Ovary (tissue), 3 donors: ENCODE data around the gene SULT1A1.
"Not testable (repeated sequence)": the region's sequence is repeated elsewhere in the genome, so short reads cannot be mapped to it uniquely, and the experiment has no call there.

ENCODE experiments used
- EP300 ChIP-seq: sonication (generic); formaldehyde crosslinking; IDR thresholded peaks from one replicate; pipeline ENCODE4 v1.6.1; 2017; ENCODE audit warnings: antibody characterized with exemption
- POLR2A ChIP-seq: fragments of 450-650 bp; IDR thresholded peaks from one replicate; pipeline ENCODE4 v1.6.1; 2017; ENCODE audit warnings: antibody characterized with exemption, mild to moderate bottlenecking, moderate library complexity
- TF ChIP-seq, protein P1 (sequence below), 3 donors: fragments of 450-650 bp in 2 of 3; fragments of 200-600 bp in 1 of 3; IDR thresholded peaks; one replicate each; pipeline versions ENCODE4 v1.5.1 to v1.8.0; 2016 to 2022; ENCODE audit warnings: antibody characterized with exemption in 3 of 3, mild to moderate bottlenecking in 1 of 3
- donor health status: DM: no; HTN: no; CAD: no.

DNA sequence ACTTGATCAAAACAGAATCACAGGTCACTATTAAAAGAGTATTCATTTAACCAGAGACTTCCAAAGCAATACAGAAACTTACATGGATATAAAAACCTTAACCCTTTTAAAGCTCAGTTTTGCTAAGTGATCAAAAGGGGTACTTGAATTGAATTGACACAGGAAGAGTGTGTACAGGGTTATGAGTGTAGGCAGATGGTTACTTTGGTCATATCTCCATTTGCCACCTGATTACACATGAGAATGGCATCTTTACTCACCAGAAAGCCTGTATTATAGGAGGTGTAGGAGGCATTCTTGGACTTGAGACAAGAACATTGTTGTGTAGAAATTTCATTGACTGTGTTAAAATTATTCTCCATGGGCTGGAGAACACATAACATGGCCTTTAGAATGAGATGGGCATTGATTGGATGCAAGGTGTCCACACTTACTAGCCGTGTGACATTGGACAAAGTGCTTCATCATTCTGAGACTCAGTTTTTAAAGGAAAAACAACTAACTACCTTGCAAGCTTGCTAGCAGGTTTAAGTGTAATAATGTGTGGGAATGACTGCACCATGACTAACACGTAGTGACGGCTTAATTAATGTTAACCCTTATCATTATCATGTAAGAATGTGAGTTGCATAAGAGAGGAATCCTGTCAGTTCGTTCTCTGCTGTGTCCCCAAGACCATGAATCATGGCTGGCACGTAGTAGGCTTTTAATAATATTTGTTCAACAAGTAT lies 26.4 kb upstream of the SULT1A1 start:
- TF ChIP-seq, protein P1, sequence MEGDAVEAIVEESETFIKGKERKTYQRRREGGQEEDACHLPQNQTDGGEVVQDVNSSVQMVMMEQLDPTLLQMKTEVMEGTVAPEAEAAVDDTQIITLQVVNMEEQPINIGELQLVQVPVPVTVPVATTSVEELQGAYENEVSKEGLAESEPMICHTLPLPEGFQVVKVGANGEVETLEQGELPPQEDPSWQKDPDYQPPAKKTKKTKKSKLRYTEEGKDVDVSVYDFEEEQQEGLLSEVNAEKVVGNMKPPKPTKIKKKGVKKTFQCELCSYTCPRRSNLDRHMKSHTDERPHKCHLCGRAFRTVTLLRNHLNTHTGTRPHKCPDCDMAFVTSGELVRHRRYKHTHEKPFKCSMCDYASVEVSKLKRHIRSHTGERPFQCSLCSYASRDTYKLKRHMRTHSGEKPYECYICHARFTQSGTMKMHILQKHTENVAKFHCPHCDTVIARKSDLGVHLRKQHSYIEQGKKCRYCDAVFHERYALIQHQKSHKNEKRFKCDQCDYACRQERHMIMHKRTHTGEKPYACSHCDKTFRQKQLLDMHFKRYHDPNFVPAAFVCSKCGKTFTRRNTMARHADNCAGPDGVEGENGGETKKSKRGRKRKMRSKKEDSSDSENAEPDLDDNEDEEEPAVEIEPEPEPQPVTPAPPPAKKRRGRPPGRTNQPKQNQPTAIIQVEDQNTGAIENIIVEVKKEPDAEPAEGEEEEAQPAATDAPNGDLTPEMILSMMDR (IDR thresholded peaks at IDR 0.05) = not testable (repeated sequence)
- not testable (repeated sequence) for TF ChIP-seq EP300, POLR2A
